ENCODE results near the gene GABRR2.
"Not testable (repeated sequence)": the region's sequence is repeated elsewhere in the genome, so short reads cannot be mapped to it uniquely, and the experiment has no call there.

GABRR2 gene

DNA sequence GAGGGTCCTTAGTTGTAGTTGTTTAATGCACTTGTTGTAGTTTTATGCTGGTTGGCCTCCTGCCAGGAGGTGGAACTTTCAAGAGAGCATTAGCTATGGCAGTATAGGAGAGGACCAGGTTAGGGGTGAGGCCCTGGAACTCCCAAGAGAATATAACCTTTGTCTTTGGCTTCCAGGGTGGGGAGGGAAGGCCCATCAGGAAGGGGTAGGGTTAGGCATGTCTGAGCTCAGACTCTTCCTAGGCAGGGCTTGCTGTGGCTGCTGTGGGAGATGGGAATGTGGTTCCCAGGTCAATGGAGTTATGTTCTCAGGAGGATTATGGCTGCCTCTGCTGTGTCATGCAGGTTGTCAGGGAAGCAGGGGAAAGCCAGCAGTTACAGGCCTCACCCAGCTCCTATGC, 77.9 kb downstream of the GABRR2 start:
- no peaks in the 10 kb centered on the region for H3K36me3 ChIP-seq (ENCODE audit: insufficient read depth, low read length)
- no peak overlapping the region for H3K4me3 ChIP-seq (ENCODE audit: low read length, poor library complexity, severe bottlenecking)
- TF ChIP-seq, protein P1, sequence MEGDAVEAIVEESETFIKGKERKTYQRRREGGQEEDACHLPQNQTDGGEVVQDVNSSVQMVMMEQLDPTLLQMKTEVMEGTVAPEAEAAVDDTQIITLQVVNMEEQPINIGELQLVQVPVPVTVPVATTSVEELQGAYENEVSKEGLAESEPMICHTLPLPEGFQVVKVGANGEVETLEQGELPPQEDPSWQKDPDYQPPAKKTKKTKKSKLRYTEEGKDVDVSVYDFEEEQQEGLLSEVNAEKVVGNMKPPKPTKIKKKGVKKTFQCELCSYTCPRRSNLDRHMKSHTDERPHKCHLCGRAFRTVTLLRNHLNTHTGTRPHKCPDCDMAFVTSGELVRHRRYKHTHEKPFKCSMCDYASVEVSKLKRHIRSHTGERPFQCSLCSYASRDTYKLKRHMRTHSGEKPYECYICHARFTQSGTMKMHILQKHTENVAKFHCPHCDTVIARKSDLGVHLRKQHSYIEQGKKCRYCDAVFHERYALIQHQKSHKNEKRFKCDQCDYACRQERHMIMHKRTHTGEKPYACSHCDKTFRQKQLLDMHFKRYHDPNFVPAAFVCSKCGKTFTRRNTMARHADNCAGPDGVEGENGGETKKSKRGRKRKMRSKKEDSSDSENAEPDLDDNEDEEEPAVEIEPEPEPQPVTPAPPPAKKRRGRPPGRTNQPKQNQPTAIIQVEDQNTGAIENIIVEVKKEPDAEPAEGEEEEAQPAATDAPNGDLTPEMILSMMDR (conservative IDR thresholded peaks at IDR 0.05; ENCODE audit: low read length): no peak
- TF ChIP-seq EZH2phosphoT487 (IDR thresholded peaks at IDR 0.05; ENCODE audit: borderline replicate concordance): no peak
- H3K9ac ChIP-seq (ENCODE audit: low read depth, low read length, poor library complexity, severe bottlenecking): no peak overlapping the region
- no peaks in the 10 kb centered on the region for H3K27me3 ChIP-seq (ENCODE audit: insufficient read depth, low read length, poor library complexity, severe bottlenecking)
- H3K79me2 ChIP-seq (ENCODE audit: insufficient read depth, low read length): no peaks in the 10 kb centered on the region
- H3K4me2 ChIP-seq (ENCODE audit: low read depth, low read length, poor library complexity, severe bottlenecking): no peak overlapping the region
- H3K9me3 ChIP-seq (ENCODE audit: insufficient read depth, low read depth, low read length): peaks cover 5% of the 10 kb centered on the region; the same call in 1 of the 2 replicates
- H4K20me1 ChIP-seq (ENCODE audit: insufficient read depth, low read length, poor library complexity, severe bottlenecking): no peaks in the 10 kb centered on the region
- no peak overlapping the region for H2AFZ ChIP-seq (ENCODE audit: low read length)
- no peaks in the 10 kb centered on the region for H3K9me2 ChIP-seq (replicated peaks; ENCODE audit: low read depth, low read length)
- H3F3A ChIP-seq (ENCODE audit: low read depth): no peaks in the 10 kb centered on the region
- peaks cover 26% of the 10 kb centered on the region for H3K4me1 ChIP-seq (ENCODE audit: insufficient read depth, low read length, poor library complexity, severe bottlenecking)

DNA sequence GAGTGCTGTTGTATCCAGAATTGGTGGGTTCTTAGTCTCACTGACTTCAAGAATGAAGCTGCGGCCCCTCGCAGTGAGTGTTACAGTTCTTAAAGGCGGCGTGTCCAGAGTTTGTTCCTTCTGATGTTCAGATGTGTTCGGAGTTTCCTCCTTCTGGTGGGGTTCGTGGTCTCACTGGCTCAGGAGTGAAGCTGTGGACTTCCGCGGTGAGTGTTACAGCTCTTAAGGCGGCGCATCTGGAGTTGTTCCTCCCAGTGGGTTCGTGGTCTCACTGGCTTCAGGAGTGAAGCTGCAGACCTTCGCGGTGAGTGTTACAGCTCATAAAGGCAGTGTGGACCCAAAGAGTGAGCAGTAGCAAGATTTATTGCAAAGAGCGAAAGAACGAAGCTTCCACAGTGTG, 81.5 kb downstream of the GABRR2 start:
- H3K4me3 ChIP-seq (ENCODE audit: low read length, poor library complexity, severe bottlenecking); H3F3A ChIP-seq (ENCODE audit: low read depth); H3K27me3 ChIP-seq (ENCODE audit: insufficient read depth, low read length, poor library complexity, severe bottlenecking); H2AFZ ChIP-seq (ENCODE audit: low read length); H3K9ac ChIP-seq (ENCODE audit: low read depth, low read length, poor library complexity, severe bottlenecking); H3K79me2 ChIP-seq (ENCODE audit: insufficient read depth, low read length); H3K36me3 ChIP-seq (ENCODE audit: insufficient read depth, low read length); H3K4me2 ChIP-seq (ENCODE audit: low read depth, low read length, poor library complexity, severe bottlenecking); H3K9me2 ChIP-seq (replicated peaks; ENCODE audit: low read depth, low read length); H3K4me1 ChIP-seq (ENCODE audit: insufficient read depth, low read length, poor library complexity, severe bottlenecking); H4K20me1 ChIP-seq (ENCODE audit: insufficient read depth, low read length, poor library complexity, severe bottlenecking); H3K9me3 ChIP-seq (ENCODE audit: insufficient read depth, low read depth, low read length): not testable (repeated sequence)

DNA sequence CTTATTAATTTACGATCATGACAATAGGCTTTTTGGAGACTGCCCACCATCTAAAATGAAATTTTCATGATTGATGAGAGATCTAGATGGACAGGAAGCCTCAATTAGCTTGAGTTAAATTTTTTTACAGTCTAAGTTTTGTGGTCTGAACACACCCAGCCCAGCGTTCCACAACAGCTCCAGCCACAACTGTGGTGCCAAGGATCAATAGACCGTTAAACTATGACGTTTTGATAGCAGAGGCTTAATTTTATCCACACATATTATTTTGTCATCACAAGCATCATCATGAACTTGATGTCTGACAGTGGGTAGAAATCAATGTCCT, 92.4 kb downstream of the GABRR2 start:
- Histone ChIP-seq H2AFZ (ENCODE audit: low read length) (no peak overlapping the region), H3K9me2 (replicated peaks; ENCODE audit: low read depth, low read length) (no peaks in the 10 kb centered on the region), H3K36me3 (ENCODE audit: insufficient read depth, low read length) (no peaks in the 10 kb centered on the region), H3F3A (ENCODE audit: low read depth) (no peaks in the 10 kb centered on the region), H3K4me2 (ENCODE audit: low read depth, low read length, poor library complexity, severe bottlenecking) (no peak overlapping the region), H3K9ac (ENCODE audit: low read depth, low read length, poor library complexity, severe bottlenecking) (no peak overlapping the region), H3K79me2 (ENCODE audit: insufficient read depth, low read length) (no peaks in the 10 kb centered on the region), H3K4me3 (ENCODE audit: low read length, poor library complexity, severe bottlenecking) (no peak overlapping the region), H3K9me3 (ENCODE audit: insufficient read depth, low read depth, low read length) (no peaks in the 10 kb centered on the region), H4K20me1 (ENCODE audit: insufficient read depth, low read length, poor library complexity, severe bottlenecking) (no peaks in the 10 kb centered on the region), H3K4me1 (ENCODE audit: insufficient read depth, low read length, poor library complexity, severe bottlenecking) (no peaks in the 10 kb centered on the region), H3K27me3 (ENCODE audit: insufficient read depth, low read length, poor library complexity, severe bottlenecking) (no peaks in the 10 kb centered on the region)
- no peak for TF ChIP-seq EZH2phosphoT487 (IDR thresholded peaks at IDR 0.05; ENCODE audit: borderline replicate concordance)
- TF ChIP-seq, protein P1 (conservative IDR thresholded peaks at IDR 0.05; ENCODE audit: low read length): no peak

DNA sequence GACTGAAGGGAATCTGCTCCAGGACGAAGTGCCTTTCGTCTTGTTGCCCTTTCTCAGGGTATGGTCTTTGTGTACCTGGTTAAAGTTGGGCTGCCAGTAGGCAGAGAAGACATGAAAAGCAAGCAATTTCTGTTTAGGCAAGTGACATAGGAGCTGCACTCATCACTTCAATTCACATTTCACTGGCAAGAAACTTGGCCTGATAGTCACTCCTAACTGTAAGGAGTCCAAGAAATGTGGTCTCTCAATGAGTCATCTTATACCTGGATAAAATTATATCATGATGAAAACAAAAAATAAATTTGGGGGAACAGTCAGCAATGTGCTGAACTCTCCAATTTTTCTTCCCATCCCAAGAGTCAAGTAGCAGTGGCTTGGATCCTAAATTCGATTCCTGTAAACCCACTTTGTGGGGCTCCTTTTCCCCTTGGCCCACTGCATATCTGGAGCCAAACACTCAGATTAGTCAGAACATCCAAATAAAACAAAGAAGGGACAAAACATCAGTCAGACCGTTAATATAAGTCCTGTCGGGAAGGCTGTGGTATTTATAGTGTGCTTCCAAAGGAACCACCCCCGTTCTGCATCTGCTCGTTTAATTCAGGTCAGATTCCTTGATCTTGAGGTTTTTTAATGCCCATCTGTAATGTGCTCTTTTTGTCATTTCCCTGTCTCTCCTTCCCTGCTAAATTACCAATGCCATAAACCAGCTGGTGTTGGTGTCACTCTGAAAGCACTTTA, 93.0 kb downstream of the GABRR2 start:
- Histone ChIP-seq H2AFZ (ENCODE audit: low read length) (no peak overlapping the region), H3K79me2 (ENCODE audit: insufficient read depth, low read length) (no peaks in the 10 kb centered on the region), H3K4me2 (ENCODE audit: low read depth, low read length, poor library complexity, severe bottlenecking) (no peak overlapping the region), H3K4me1 (ENCODE audit: insufficient read depth, low read length, poor library complexity, severe bottlenecking) (no peaks in the 10 kb centered on the region), H3K36me3 (ENCODE audit: insufficient read depth, low read length) (no peaks in the 10 kb centered on the region), H3K27me3 (ENCODE audit: insufficient read depth, low read length, poor library complexity, severe bottlenecking) (no peaks in the 10 kb centered on the region), H3K9me2 (replicated peaks; ENCODE audit: low read depth, low read length) (no peaks in the 10 kb centered on the region), H3K4me3 (ENCODE audit: low read length, poor library complexity, severe bottlenecking) (no peak overlapping the region), H4K20me1 (ENCODE audit: insufficient read depth, low read length, poor library complexity, severe bottlenecking) (no peaks in the 10 kb centered on the region), H3K9ac (ENCODE audit: low read depth, low read length, poor library complexity, severe bottlenecking) (no peak overlapping the region), H3K9me3 (ENCODE audit: insufficient read depth, low read depth, low read length) (no peaks in the 10 kb centered on the region), H3F3A (ENCODE audit: low read depth) (no peaks in the 10 kb centered on the region)
- TF ChIP-seq, protein P1 (conservative IDR thresholded peaks at IDR 0.05; ENCODE audit: low read length): no peak
- TF ChIP-seq EZH2phosphoT487 (IDR thresholded peaks at IDR 0.05; ENCODE audit: borderline replicate concordance): no peak

Data from Loucy (cell line).